Embryonic facial prominence (tissue), 1 donor: ENCODE data around the gene TSTD1.

Source experiments
- DNase-seq: peaks from one replicate; pipeline ENCODE4 v3.0.0-alpha.2; 2016; ENCODE audit errors: extremely low spot score

The TSTD1 gene, protein sequence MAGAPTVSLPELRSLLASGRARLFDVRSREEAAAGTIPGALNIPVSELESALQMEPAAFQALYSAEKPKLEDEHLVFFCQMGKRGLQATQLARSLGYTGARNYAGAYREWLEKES

DNA sequence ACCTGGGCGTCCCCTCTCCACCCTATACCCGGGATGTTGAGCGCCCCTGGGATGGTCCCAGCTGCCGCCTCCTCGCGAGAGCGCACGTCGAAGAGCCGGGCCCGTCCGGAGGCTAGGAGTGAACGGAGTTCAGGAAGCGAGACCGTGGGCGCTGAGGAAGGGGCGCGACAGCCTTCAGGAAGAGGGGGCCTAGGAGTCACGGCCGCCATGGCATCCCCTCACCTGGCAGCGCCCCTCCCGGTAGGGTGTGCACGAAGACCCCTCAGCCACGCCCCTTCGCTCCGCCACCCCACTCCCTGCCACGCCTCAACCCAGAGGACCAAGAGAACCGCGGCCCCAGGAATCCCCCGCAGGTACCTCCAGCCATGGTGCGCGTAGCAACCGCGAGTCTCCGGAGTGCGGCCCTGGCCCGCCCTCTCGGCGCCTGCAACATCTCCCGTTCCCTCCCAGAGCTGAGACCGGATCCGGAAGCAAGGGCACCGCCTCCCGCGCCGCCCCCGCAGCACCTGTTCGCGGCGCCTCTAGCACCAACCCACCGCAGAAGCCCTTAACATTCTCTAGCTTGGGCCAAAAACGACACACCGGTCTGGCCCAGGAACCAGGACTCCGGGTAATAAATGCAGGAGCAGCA lies at the start of gene TSTD1:
Gene TSTD1, minus strand, starts transcription at position 442 of the 631 bp plus-strand sequence. Its CDS starts 75 bp downstream, at position 367.
- no peak for DNase-seq

DNA sequence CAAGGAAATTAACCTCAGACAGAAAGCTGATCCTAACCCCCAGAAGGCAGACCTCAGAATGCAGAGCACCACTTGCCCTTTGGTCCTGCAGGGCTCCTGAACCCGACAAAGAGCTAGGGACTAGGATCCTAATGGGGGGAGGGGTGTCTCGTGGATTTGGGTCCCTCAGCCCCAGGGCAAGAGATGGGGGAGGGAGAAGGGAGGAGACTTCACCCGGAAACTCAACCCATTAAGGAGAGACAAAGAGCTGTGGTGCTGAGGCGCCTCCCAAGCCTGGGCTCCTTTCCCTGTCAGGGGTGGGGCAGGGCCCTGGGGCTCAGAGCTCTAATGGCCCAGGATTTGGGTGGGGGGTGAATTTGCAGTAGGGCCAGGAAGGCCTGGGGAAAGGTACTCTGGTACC lies 47.7 kb upstream of the TSTD1 start:
- DNase-seq: no peak

DNA sequence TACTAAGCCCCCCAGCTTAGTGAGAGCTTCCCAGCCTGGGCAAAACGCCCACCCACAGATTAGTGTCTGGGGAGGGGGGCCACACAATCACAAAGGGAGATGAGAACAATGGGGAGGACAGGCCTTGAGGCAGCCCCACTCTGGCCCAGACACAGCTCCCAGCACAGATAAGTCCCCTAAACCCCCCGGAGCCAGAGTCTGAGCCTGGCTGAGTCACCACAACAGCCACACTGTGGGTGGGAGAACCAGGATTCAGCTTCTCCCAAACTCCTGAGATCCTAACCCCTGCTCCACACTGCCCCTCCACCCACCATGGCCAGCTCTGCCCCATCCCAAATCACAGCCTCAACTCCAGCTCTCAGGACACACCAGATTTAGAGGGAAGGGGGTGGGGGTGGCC lies 46.4 kb upstream of the TSTD1 start:
- DNase-seq: no peak

DNA sequence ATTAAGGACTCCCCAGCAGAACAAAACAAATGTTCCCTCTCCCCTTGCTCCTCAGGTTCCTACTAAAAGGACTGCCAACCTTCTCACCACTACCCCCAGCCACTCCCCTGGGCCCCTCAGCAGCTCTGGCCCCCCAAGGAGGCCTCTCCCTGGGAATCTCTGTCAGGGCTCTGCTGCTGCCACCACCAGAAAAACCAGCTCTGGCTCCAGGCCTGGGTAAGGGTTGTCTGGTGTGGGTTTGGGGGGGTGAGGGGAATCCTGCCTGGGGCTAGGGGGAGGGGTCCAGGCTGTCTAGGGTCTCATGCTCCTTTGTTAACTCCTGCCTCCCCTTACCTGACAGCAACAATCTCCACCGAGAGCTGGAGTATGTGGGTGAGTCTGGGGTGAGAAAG lies 45.8 kb upstream of the TSTD1 start:
- no peak for DNase-seq

DNA sequence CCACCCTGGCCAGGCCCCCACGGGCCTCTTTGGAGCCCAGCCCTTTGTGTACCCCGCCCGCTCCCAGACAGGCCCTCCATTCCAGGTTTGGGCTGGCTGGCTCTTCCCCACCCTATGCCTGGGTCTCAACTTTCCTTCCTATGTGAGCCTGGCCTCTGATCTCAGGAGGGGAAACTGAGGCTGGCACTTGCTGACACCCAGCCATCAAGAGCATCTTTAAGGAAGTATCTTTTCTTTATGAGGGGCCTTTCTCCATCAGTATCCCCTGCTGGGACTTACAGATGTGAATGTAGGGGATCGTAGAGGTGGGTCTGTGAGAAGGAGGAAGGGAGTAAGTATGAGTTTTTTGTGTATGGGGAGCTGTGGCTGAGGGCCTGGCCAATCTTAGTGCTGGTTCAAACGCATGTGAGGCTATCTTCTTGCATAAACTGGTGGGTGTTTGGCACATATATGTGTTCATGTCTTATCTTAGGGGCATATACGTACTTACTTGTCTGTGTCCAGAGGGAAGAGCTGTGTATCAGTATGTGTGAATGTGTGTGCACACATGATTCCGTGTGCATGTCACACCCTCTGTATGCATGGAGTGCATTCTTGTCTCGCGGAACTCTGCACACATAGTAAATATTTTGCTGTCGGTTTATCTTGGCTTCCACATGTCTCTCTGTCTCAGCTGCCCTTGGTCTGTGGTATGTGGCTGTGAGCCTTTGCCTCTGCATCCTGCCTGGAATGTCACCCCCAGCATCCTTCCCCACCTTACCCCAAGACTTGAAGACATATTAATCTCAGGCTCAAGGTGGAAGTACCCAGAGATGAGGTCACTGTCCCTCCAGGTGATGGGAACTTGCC lies 45.2 kb upstream of the TSTD1 start:
- DNase-seq: no peak

DNA sequence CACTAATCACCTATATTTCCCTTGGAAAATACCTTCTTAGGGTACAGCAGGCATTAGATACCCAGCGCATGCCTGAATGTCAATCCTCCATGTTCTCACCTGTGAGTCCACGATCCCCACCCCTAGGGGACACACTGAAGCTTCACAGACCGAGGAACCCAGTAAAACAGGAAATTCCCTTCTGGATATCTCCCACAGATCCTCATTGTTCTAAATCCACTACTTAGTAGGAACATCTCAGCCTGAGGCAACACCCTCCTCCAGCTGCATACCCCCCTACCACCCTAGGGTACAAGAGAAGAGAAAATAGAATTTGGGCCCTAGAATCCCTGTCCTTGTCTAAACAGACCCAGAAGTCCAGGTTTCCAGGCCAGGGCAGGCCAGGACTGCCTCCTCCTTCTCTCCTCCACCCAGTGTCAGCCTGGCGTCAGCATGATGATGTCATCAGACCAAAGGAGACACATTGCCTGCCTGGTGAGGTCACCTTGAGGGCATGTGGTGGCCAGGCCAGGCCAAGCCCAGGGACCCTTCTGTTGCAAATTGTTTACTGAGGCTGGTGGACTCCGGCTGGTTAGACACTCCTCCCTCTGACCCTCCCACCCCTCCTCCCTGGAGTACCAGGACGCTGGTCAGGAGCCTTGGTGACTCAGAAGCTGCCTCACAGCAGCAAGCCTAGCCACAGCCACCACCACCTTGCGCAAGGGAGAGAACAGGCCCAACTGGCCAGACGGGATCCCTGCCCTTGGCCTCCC lies 44.4 kb upstream of the TSTD1 start:
- DNase-seq: no peak

DNA sequence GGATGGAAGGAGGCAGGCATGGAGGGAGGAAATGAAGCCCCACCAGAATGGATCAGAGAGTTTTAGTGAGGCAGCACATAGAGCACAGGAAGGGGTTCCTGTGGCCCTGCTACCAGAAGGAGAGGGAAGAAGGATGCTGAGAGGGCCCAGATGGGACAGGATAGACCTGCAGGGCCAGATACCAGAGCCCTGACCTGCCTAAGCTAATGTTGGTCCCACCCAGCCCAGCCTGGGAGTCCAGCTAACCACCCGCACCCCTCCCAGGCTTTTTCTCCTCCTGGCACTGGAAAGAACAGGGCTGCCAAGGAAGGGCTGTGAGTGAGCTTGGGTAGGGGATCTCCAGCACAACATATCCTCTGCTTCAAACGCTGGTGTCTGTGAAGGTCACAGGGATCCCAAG lies 43.7 kb upstream of the TSTD1 start:
- DNase-seq: no peak

DNA sequence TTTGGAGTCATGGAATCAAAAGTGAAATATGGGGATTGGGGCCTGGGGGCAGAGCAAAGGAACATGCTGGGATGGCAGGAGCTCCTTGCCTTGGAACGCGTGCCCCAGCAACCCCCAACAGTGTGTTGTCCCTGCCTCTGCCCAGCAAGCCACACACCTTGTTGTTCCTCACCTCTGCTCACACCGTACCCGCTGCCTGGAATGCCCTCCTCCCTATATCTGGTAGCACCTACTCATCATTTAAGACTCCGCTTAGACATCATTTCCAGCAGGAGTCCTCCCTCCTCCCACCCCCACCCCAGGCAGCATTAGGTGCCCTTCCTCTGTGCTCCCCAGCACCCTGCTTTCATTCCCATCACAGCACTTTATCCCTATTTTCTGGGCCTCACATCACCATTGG lies 42.8 kb upstream of the TSTD1 start:
- no peak for DNase-seq

DNA sequence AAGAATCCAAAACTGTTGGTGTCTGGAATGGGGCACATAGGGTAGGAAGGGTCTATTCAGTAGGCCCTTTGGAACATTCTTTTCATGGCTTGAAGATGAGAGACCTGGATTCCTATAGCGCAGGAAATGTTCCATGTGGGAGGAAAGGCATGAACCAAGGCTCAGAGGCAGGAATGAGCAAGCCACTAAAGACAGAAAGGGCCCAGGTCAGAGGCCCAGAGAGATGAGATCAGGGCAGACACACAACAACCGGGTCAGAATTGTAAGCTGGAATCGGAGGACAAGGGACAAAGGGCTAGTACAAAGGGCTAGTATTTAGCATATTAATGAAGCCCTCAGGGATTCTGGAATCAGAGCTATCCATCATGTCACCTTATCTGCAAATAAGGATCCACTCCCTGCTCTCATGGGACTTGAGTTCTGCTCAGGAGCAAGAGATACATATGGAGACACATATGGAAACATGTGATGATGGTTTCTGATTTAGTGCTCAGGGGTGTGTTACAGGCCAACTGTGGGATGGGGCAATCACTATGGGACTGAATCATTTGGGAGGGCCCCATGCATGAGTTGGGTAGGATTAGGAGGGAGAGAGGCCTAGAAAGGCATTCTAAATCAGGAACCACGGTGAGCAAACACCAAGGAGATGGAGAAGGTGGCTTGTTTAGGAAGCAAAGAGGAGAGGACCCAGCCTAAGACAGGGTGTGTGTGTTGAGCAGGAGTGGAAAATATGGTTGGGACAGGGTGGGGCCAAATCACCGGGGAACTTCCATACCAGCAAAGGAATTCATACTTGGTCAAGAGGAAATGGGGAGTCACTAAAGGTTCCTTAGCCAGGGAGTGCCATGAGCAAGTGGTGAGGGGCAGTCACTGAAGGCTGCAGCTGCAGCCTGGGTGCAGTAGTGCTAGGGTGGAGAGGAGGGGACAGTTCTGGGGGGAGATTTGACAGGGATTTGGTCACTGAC lies 42.0 kb upstream of the TSTD1 start:
- DNase-seq: no peak

DNA sequence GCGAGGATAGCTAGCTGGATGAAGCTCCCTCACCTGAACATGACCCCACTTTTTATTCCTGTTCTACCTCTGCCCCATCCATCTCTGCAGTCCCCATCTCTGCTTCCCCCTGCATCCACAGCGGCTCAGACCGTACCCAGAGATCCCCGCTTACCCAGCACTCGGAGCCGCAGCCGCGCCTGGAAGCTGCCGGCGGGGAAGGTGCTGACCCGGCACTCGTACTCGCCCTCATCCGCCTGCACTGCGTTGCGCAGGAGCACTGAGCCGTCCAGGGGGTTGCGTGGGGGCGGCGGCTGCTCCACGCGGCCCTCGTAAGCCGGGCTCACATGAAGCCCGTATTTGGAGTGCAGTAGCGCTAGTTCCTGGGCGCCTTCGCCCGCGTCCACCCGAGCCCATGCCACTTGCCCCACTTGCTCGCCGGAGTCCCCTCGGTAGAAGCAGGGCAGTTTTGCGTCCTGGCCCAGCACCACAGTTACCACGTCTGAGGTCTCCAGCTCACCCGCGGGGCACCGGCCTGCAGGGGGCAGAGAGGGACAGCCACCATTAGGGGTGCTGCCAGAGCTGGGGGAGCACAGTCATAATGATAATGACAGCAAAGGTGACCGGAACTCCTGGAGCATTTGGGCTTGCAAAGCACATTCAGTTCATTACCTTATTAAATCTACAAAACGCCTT lies 40.8 kb upstream of the TSTD1 start:
- no peak for DNase-seq

DNA sequence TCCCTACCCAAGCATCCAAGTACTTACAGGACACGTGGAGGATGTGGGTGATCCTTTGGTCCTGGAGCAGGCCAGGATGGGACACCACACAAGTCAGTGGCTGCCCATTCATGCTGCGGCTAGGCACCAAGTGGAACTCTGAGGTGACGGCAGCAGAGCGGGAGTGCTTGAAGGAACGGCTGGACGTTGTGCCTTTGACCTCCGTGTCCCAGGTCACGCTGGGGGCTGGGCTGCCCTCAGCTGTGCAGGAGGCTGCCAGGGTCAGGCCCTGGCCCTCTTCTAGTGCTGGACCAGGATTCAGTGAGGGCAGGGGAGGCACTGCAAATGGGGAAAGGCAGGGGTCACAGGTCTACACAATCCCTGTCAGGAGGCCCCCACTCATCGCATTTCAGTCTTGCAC lies 38.7 kb upstream of the TSTD1 start:
- DNase-seq: no peak

DNA sequence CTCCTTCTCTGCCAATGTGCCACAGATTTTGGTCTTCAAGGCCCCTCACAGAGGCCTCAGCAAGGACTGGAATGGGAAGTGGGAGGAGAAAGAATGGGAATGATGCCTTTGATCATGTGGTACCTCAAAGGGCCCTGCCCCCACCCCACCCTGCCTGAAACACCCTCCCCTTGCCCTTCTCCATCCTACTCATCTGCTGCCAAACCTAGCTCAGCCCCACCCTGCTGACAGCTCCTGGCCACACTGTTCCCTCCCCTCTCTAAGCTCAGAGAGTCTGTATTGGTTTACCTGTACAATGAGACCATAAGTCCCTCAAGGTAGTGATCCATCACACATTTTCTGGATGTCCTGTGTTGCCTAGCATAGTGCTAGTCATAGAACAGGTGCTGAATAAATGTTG lies 37.6 kb upstream of the TSTD1 start:
- no peak for DNase-seq

DNA sequence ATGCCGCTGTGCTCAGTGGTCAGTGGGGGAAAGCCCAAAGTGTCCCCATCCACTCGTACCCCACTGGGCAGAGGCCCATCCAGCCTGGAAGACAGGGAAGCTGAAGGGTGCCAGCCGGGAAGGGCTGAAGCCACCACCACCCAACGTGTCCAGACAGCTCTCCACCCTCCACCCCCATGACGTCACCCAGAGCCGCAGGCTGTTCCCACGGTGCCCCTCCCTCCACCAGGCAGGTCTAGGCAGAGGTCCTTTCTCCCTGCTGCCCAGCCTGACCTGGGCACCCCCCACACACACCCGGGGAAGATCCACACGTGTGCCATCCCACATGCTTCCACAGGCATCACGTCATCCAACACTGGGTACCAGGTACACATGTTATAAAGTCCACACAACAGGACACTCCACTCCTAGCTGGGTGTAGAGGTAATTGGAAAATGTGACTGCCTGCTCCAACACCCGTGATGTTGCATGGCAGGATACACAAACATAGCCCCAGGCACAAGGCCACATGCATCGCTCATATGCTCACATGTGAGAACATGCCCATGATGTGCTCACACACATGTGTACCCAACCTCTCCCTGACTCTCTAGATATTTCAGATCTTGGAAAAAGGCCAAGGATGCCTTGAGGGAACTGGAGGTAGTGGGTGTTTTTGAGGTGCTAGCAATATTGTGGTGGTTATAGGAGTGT lies 36.1 kb upstream of the TSTD1 start:
- no peak for DNase-seq

DNA sequence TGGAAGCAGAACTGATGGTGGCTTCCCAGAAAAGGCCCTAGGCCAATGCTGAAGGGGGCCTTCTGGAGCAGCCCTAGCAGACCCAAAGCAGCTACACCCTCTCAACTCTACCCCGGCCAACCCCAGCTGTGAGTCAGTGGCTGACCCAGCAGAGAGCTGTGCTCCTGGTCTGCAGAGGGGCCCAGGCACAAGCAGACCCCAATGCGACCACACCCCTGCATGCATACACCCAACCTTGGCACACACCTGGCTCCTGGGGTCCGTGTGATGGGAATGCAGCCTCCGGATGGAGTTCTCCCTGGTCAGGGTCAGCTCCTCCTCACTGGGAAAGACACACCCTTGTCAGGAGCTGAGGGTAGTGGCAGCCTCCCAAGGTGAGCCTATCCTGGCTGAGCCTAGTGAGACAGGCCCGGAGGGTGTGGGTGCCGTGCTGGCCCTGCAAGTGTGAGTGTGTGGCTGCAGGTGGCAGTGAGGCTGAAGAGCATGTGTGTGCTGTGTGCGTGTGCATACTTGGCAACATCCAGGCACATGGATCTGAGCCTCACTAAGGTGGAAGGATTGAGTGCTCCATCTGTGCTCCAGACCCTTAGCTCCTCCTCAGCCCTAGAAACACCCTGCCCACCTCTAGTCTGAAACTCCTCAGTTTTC lies 34.8 kb upstream of the TSTD1 start:
- no peak for DNase-seq

DNA sequence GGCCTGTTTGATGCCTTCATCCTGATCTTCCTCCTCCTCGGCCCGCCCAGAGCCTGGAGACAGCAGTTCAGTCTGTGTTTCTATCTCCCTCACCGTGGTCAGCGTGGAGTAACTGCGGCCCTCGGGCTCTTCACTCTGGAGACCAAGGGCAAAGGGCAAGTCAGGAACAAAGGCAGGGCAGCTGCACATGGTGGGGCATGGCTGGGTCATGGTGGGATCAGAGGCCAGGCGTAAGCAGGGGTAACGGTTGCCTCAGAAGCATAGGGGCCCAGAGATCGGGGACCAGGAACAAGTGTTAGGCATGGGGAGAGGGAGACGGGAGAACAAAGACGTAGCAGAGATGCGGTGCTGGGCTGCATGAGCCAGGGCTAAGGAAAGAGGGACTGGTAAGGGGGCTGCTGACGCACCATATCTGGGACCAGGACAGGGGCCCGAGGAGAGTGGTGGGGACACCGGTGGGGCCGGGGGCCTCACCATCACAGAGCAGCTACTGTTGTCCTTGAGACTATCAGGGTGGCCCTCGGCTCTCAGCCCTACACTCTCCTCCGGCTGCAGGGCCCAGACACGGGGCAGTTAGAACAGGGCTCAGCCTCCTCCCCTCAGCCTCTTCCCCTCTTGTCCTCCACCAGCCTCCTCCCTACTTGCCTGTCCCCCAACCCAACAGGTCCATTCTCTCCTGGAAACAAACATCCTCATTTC lies 34.1 kb upstream of the TSTD1 start:
- no peak for DNase-seq

DNA sequence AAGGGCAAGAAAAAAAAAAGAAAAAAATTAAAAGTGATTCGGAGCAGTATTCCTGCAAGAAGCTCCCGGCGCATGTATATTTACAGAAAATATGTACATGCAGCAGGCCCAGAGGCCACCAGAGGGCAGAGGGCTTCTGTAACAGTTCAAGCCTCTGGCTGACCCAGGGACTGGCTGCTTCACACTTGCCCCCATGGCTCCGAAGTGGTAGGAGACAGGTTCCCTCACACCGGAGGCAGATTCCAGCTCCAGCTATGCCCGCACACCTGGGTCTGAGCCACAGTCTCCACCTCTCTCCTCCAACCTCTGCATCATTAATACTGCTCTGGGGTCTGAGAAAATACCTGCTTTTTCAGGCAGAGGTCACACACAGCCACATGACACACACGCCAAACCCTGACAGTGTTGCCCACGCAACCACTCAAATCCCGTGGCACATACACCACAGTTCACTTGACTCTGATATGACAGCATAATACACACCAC lies 33.2 kb upstream of the TSTD1 start:
- DNase-seq: no peak

DNA sequence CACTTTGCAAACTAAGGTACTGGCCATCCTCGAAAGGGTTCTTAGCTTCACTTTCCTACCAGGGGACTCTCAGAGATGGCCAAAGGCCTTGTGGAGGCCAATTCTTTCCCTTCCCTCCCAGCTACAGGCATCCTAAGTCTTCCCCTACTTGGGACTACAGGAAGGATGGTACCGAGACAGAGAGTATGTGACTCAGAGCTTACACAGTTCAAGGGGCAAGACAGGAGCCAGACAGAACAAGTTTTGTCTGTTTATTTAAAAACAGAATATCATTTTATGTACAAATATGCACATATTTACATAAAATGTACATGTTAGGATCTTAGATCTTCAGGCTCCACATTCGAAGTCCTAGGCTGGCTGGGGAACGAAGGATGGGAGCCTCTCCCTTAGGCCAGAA lies 32.0 kb upstream of the TSTD1 start:
- no peak for DNase-seq

DNA sequence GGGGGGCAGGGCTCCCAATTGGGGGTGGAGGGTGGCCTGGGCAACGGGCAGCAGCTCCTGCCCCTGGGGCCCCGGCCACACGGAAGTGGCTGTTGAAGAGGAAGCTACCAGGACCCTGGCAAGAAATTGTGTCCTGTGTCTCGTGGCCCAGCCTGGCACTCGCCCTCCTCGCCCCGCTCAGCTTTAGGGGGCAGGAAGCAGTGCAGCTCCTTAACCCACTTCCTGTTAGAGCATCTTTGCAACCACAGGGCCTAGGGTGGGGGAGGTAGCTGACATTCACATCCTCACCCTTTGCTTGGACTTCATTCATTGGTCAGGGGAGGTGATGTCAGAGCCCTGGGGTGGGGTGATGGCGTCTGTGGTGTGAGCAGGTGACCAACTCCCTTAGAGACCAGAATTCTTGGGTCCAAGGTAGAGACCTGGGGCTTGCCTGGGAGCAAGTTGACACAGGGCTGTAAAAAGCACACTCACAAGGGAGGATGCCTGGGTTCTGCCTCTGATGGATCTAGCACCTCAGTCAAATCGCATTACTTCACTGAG lies 31.0 kb upstream of the TSTD1 start, which contains the start of gene ARHGAP30:
Gene ARHGAP30, minus strand, starts transcription at position 161 of the 540 bp plus-strand sequence. CDS start 267 bp downstream, outside the sequence.
- DNase-seq: no peak
